GM12892 (cell line): ENCODE data around the gene SFRP4.

Experiments used
- POLR2A ChIP-seq: IDR thresholded peaks from 2 replicates; pipeline ENCODE4 v1.6.1; 2011; ENCODE audit warnings: low read depth, low read length, control low read depth
- POLR2AphosphoS5 ChIP-seq: IDR thresholded peaks from 2 replicates; pipeline ENCODE4 v1.6.1; 2011; ENCODE audit warnings: low read depth, low read length, control low read depth

- TF ChIP-seq POLR2A, result no peak
- no peak for TF ChIP-seq POLR2AphosphoS5
Observed at GRCh38 chr7:37961251-37961650, 44.6 kb upstream of the SFRP4 start.
